B cell (primary cell): ENCODE results near the gene IL31RA. TPM values are rescaled to one million over a fixed set of nuclear protein-coding genes. Genes with fewer than 3 reads are reported as not detected.

Source experiments
- ATAC-seq: fragments of 200-7000 bp; cut with Tn5 transposase; one replicate; pipeline ENCODE4 v1.10.0; 2021; ENCODE audit warnings: low read depth, mild to moderate bottlenecking, moderate number of reproducible peaks, moderate library complexity
- CTCF ChIA-PET: fragments of 350-600 bp; sonication (Branson Sonifier 250); formaldehyde crosslinking; loops from one replicate; lab custom pipeline; 2021; ENCODE audit warnings: antibody characterized with exemption, inconsistent platforms; lab: Charles Lee
- POLR2A ChIA-PET: fragments of 350-600 bp; sonication (Branson Sonifier 250); formaldehyde crosslinking; loops from one replicate; lab custom pipeline; 2021; ENCODE audit warnings: antibody characterized with exemption; lab: Charles Lee
- DNase-seq: peaks from one replicate; pipeline ENCODE4 v3.0.0; 2013
- H2AFZ ChIP-seq: 2 replicates; pipeline ENCODE4 v1.6.1; 2012; ENCODE audit warnings: mild to moderate bottlenecking, low read depth, low read length; ENCODE audit not compliant: insufficient read depth, poor library complexity, severe bottlenecking
- H3K27ac ChIP-seq, 2 donors: 1 replicate in 1 of 2; 2 replicates in 1 of 2; pipeline ENCODE4 v1.5.1; 2012 to 2013; ENCODE audit warnings: low read length in 2 of 2, mild to moderate bottlenecking in 2 of 2, moderate library complexity in 1 of 2
- H3K27me3 ChIP-seq, 4 experiments: fragments of 200-600 bp in 1 of 4; sonication (generic) in 1 of 4; replicated peaks in 1 of 4; 1 replicate in 2 of 4; 2 replicates in 2 of 4; pipeline versions ENCODE4 v1.6.1 to v1.7.0; 2013 to 2016; ENCODE audit warnings: low read length in 3 of 4, mild to moderate bottlenecking in 2 of 4, mixed read lengths in 1 of 4, moderate library complexity in 1 of 4; ENCODE audit not compliant: insufficient read depth in 4 of 4, control insufficient read depth in 3 of 4; ENCODE audit errors: control extremely low read depth in 1 of 4
- H3K36me3 ChIP-seq, 2 experiments: replicated peaks in 1 of 2; 1 replicate in 1 of 2; 2 replicates in 1 of 2; pipeline versions ENCODE4 v1.6.1 to v1.7.1; 2013; ENCODE audit warnings: low read length in 1 of 2; ENCODE audit not compliant: insufficient read depth in 2 of 2, control insufficient read depth in 1 of 2; ENCODE audit errors: control extremely low read depth in 1 of 2, extremely low read depth in 1 of 2
- H3K4me1 ChIP-seq, 2 donors: fragments of 200-600 bp in 1 of 2; sonication (generic) in 1 of 2; 1 replicate in 1 of 2; 2 replicates in 1 of 2; pipeline versions ENCODE4 v1.5.1 to v1.6.1; 2013 to 2017; ENCODE audit warnings: low read length in 2 of 2; ENCODE audit not compliant: control insufficient read depth in 2 of 2, insufficient read depth in 2 of 2
- H3K4me2 ChIP-seq: replicated peaks from 2 replicates; pipeline ENCODE3; 2012; ENCODE audit warnings: mild to moderate bottlenecking, low read depth, low read length; ENCODE audit not compliant: poor library complexity, severe bottlenecking
- H3K4me3 ChIP-seq, 5 experiments: fragments of 200-600 bp in 1 of 5; sonication (generic) in 1 of 5; 1 replicate in 3 of 5; 2 replicates in 2 of 5; pipeline versions ENCODE4 v1.5.1 to v1.7.0; 2011 to 2016; ENCODE audit warnings: low read length in 4 of 5, mild to moderate bottlenecking in 4 of 5, low read depth in 2 of 5, control low read depth in 1 of 5, moderate library complexity in 1 of 5; ENCODE audit not compliant: insufficient read depth in 1 of 5; ENCODE audit errors: control extremely low read depth in 1 of 5, extremely low read depth in 1 of 5
- H3K79me2 ChIP-seq: fragments of 200-600 bp; sonication (generic); one replicate; pipeline ENCODE4 v1.6.0; 2016; ENCODE audit warnings: low read length; ENCODE audit not compliant: control insufficient read depth, insufficient read depth
- H3K9ac ChIP-seq: fragments of 200-600 bp; sonication (generic); 2 replicates; pipeline ENCODE4 v1.6.1; 2017; ENCODE audit warnings: mild to moderate bottlenecking, low read length, moderate library complexity
- H3K9me3 ChIP-seq, 3 donors: one replicate each; pipeline versions ENCODE4 v1.6.1 to v1.7.1; 2013; ENCODE audit warnings: low read length in 2 of 3; ENCODE audit not compliant: control insufficient read depth in 2 of 3, insufficient read depth in 1 of 3; ENCODE audit errors: control extremely low read depth in 1 of 3
- H4K20me1 ChIP-seq: 2 replicates; pipeline ENCODE4 v1.6.0; 2012; ENCODE audit warnings: mild to moderate bottlenecking, low read length; ENCODE audit not compliant: insufficient read depth, control insufficient read depth, poor library complexity, severe bottlenecking
- H3K27ac Mint-ChIP-seq: one replicate; pipeline ENCODE4 v1.8.0; 2021; ENCODE audit warnings: mixed read lengths
- H3K27me3 Mint-ChIP-seq: one replicate; pipeline ENCODE4 v1.8.0; 2021; ENCODE audit warnings: mixed read lengths
- H3K4me1 Mint-ChIP-seq: one replicate; pipeline ENCODE4 v1.8.0; 2021; ENCODE audit warnings: mixed read lengths
- H3K4me3 Mint-ChIP-seq: one replicate; pipeline ENCODE4 v1.8.0; 2021; ENCODE audit warnings: mixed read lengths
- H3K9me3 Mint-ChIP-seq: one replicate; pipeline ENCODE4 v1.8.0; 2022; ENCODE audit warnings: mixed read lengths; ENCODE audit not compliant: insufficient read depth
- EZH2 ChIP-seq: IDR thresholded peaks from 2 replicates; pipeline ENCODE4 v1.6.1; 2012; ENCODE audit warnings: borderline replicate concordance, low read depth, mild to moderate bottlenecking, moderate library complexity, low read length; ENCODE audit not compliant: insufficient read depth, poor library complexity, severe bottlenecking
- WGBS: methylation state at CpG from one replicate; pipeline ENCODE4 v1.1.5; 2013; ENCODE audit warnings: missing lambda C conversion rate; ENCODE audit not compliant: insufficient coverage; 5-methylcytosine and 5-hydroxymethylcytosine counted together
- intact Hi-C: fragments of 100-400 bp; cut with micrococcal nuclease; formaldehyde crosslinking; loops from one replicate; pipeline ENCODE4 v1.10.0; 2022
- polyA plus RNA-seq: library from polyadenylated mRNA; depleted of rRNA; stranded (reverse); fragments of >200 nt; gene quantifications from 2 replicates; pipeline ENCODE4 v1.2.3, GENCODE V29; 2012
- total RNA-seq, 2 donors: library from RNA; stranded (reverse); fragments of 120-200 nt in 1 of 2; gene quantifications; 1 replicate in 1 of 2; 2 replicates in 1 of 2; pipeline versions ENCODE4 v1.2.3 to v1.2.4, GENCODE V29; 2013 to 2022
- TF ChIP-seq, protein P1 (sequence below): fragments of 200-600 bp; IDR thresholded peaks from one replicate; pipeline ENCODE4 v1.8.0; 2022; ENCODE audit warnings: antibody characterized with exemption, mild to moderate bottlenecking

The IL31RA gene
- total and polyA plus RNA-seq, 2 donors (not counting 1 experiment from before 2014, with no cell fraction given): not detected

DNA sequence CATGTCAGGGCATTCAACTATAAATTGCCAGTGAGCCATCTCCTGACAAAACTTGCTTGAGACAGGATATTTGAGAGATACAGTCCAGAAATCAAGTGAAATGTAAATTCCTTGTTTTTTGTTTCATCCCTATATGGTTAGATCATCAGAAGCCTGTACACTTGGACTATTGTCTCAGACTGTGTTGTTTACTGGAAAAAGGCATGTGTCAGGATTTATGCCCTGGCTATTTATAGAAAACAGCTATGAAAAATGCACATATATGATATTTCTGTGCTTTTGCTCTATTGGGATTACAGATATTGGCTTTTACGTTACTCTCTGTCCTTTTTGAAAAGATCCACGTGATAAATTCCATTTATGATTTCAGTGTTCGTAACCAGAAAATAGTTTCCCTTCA, 44.2 kb downstream of the IL31RA start:
- Histone ChIP-seq H3K9ac (no peak overlapping the region), H3K4me1 (no peaks in the 10 kb centered on the region), H3K4me2 (no peak overlapping the region), H3K9me3 (peaks cover 0 to 2% (median 0%) of the 10 kb centered on the region in 3 donors), H3K27me3 (peaks cover 0 to 5% (median 1%) of the 10 kb centered on the region in 4 experiments), H3K79me2 (no peaks in the 10 kb centered on the region), H3K27ac (no peak overlapping the region), H3K4me3 (no peak overlapping the region), H4K20me1 (no peaks in the 10 kb centered on the region), H2AFZ (no peak overlapping the region), H3K36me3 (no peaks in the 10 kb centered on the region)
- no peak overlapping the region for H3K4me3 Mint-ChIP-seq
- peaks cover 12% of the 10 kb centered on the region for H3K27me3 Mint-ChIP-seq
- CTCF ChIA-PET: interaction anchor here (0.6 kb wide), 1 partner anchor 10 kb away, joined by 3 read pairs; no protein-coding TSS in a partner anchor
- H3K27ac Mint-ChIP-seq: no peak overlapping the region
- H3K4me1 Mint-ChIP-seq: no peaks in the 10 kb centered on the region
- no peak for ATAC-seq
- WGBS: 60% methylated on average over 1 of the region's 3 CpGs
- intact Hi-C loops: no loop called here
- no peaks in the 10 kb centered on the region for H3K9me3 Mint-ChIP-seq
- DNase-seq: no peak
- TF ChIP-seq, protein P1, sequence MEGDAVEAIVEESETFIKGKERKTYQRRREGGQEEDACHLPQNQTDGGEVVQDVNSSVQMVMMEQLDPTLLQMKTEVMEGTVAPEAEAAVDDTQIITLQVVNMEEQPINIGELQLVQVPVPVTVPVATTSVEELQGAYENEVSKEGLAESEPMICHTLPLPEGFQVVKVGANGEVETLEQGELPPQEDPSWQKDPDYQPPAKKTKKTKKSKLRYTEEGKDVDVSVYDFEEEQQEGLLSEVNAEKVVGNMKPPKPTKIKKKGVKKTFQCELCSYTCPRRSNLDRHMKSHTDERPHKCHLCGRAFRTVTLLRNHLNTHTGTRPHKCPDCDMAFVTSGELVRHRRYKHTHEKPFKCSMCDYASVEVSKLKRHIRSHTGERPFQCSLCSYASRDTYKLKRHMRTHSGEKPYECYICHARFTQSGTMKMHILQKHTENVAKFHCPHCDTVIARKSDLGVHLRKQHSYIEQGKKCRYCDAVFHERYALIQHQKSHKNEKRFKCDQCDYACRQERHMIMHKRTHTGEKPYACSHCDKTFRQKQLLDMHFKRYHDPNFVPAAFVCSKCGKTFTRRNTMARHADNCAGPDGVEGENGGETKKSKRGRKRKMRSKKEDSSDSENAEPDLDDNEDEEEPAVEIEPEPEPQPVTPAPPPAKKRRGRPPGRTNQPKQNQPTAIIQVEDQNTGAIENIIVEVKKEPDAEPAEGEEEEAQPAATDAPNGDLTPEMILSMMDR: no peak
- no peak for TF ChIP-seq EZH2
- POLR2A ChIA-PET: no interaction called here

GRCh38 chr5:55896238-55896637, 45.1 kb downstream of the IL31RA start:
- Histone ChIP-seq H3K4me1 (no peaks in the 10 kb centered on the region), H3K79me2 (no peaks in the 10 kb centered on the region), H4K20me1 (no peaks in the 10 kb centered on the region), H3K4me2 (no peak overlapping the region), H3K9me3 (peaks cover 0 to 2% (median 0%) of the 10 kb centered on the region in 3 donors), H3K36me3 (no peaks in the 10 kb centered on the region), H3K27me3 (peaks cover 0 to 5% (median 1%) of the 10 kb centered on the region in 4 experiments), H3K27ac (no peak overlapping the region), H2AFZ (no peak overlapping the region), H3K9ac (no peak overlapping the region), H3K4me3 (no peak overlapping the region)
- ATAC-seq (no peak), DNase-seq (no peak)
- no peak overlapping the region for H3K27ac Mint-ChIP-seq
- 100% methylated on average over 2 of the region's 2 CpGs for WGBS
- H3K9me3 Mint-ChIP-seq: no peaks in the 10 kb centered on the region
- H3K27me3 Mint-ChIP-seq: peaks cover 12% of the 10 kb centered on the region
- intact Hi-C loops: no loop called here
- CTCF ChIA-PET: interaction anchor here (0.6 kb wide), 1 partner anchor 9 kb away, joined by 3 read pairs; no protein-coding TSS in a partner anchor
- no peaks in the 10 kb centered on the region for H3K4me1 Mint-ChIP-seq
- no peak overlapping the region for H3K4me3 Mint-ChIP-seq
- no peak for TF ChIP-seq EZH2
- TF ChIP-seq, protein P1: no peak
- POLR2A ChIA-PET: no interaction called here
